DND-41 (cell line): ENCODE results near the gene MUTYH.

Source experiments
- CTCF ChIP-seq: IDR thresholded peaks from 2 replicates; pipeline ENCODE4 v1.5.1; 2012; ENCODE audit warnings: borderline replicate concordance, low read length, moderate library complexity, mild to moderate bottlenecking; ENCODE audit not compliant: poor library complexity, severe bottlenecking; ENCODE audit errors: extremely low read depth
- EZH2 ChIP-seq: IDR thresholded peaks from 3 replicates; pipeline ENCODE4 v1.6.1; 2012; ENCODE audit warnings: borderline replicate concordance, low read depth, mild to moderate bottlenecking, moderate library complexity, low read length, inconsistent platforms; ENCODE audit not compliant: severe bottlenecking

DNA sequence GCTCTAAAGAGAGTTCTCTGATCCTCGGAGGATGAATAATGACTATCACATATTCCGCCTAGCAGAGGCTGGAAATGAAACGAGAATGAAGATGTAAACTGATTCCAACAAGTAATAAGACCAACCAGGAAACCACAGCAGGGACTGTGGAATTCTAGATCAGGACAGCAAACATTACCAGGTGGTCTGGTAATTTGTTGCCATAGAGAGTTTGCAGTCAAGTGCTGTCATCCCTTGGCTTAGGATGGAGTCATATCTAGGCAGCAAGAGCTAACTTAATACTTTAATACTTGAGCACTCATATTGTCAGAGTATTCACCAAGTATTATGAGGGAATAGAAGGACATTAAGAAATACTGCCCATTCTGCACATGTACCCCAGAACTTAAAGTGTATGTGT is 45.1 kb upstream of the MUTYH start:
- TF ChIP-seq EZH2 (no peak), CTCF (no peak)
